Activated CD8-positive, alpha-beta memory T cell treated with anti-CD3 and anti-CD28 coated beads for 48 hours (primary cell): Measurements from ENCODE around the gene RPTN.
A peak's percentile ranks its signal among the peaks of the same experiment; 100 is the strongest.

ENCODE experiments used
- DNase-seq, 3 experiments: peaks; one replicate each; pipeline ENCODE4 v3.0.0-alpha.2; 2020; ENCODE audit warnings: low read depth in 2 of 3, low spot score in 2 of 3

Gene RPTN, protein sequence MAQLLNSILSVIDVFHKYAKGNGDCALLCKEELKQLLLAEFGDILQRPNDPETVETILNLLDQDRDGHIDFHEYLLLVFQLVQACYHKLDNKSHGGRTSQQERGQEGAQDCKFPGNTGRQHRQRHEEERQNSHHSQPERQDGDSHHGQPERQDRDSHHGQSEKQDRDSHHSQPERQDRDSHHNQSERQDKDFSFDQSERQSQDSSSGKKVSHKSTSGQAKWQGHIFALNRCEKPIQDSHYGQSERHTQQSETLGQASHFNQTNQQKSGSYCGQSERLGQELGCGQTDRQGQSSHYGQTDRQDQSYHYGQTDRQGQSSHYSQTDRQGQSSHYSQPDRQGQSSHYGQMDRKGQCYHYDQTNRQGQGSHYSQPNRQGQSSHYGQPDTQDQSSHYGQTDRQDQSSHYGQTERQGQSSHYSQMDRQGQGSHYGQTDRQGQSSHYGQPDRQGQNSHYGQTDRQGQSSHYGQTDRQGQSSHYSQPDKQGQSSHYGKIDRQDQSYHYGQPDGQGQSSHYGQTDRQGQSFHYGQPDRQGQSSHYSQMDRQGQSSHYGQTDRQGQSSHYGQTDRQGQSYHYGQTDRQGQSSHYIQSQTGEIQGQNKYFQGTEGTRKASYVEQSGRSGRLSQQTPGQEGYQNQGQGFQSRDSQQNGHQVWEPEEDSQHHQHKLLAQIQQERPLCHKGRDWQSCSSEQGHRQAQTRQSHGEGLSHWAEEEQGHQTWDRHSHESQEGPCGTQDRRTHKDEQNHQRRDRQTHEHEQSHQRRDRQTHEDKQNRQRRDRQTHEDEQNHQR

DNA sequence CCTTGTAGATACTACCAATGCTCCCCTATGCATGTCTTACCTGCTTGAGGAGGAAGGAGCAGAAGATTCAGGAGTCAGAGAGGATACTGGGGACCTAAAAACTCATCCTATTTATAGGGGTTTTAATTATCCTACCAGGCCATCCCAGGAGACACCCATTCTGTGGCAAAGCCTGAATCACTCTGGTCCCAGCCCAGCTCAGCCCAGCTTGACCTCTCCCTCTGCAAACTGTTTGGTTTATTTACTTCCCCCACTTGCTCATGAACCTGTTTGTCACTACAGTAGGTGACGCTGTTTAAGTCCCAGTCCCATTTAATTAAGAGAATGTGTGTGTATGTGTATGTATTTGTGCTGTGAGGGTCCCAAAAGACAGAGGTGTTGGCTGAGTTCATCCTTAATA is at the start of gene RPTN:
Gene RPTN, minus strand, starts transcription at position 85 of the 400 bp plus-strand sequence. CDS start 1,339 bp downstream, outside the sequence.
- no peak for DNase-seq

DNA sequence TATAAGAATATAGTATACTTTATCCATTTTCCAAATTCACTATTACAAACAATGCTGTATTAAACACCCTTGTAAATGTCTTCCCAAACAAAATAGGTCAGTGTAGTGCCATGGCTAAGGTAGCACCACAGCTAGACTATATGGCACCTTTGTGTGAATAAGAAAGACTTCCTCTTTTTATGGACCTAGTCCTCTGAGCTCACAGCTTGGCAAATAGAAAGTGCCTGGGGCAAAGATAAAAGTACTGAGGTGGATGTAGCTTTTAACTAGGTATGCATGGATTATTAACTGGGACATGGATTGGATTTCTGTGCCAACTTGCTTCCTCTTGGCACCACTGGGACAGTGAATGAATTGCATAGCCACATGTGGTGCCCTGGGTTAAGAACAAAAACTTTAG is 40.0 kb upstream of the RPTN start:
- DNase-seq = no peak

DNA sequence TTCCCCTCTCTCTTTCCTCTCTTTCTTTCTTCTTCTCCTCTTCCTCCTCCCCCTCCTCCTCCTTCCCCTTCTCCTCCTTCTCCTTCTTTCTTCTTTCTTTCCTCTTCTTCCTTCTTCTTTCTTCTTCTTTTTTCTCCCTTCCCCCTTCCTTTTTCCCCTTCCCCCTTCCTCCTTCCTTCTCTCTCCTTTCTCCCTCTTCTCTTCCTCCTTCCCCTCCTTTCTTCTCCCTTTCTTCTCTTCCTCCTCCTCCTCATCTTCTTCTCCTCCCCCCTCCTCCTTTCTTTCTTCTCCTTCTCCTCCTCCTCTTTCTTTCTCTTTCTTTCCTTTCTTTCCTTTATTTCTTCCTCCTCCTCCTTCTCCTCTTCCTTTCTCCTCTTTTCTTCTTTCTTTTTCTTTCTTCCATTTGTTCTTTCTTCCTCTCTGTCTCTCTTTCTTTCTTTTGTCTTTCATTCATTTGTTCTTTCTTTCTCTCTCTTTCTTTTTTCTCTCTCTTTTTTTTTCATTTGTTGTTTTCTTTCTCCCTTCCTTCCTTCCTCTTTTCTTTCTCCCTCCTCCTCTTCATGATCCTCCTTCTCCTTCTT is 38.4 kb upstream of the RPTN start:
- no peak for DNase-seq

DNA sequence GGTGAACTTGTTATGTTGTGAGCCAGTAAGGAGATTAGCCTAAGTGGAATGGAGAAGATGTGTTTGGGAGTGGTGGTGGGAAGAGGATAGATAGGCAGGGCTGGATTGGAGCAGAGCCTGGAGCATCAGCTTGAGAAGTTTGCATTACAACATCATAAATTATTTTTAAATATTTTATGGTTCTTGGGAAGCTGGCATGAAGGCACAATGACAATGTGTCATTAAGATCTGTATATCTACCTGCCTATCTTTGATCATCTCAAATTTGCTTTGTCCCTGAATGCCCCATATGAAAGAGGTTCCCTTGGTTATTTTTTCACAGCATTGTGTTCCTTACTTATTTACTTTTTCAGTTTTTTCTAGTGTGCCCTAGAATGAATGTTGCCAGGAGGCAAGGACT is 32.7 kb upstream of the RPTN start:
- no peak for DNase-seq

DNA sequence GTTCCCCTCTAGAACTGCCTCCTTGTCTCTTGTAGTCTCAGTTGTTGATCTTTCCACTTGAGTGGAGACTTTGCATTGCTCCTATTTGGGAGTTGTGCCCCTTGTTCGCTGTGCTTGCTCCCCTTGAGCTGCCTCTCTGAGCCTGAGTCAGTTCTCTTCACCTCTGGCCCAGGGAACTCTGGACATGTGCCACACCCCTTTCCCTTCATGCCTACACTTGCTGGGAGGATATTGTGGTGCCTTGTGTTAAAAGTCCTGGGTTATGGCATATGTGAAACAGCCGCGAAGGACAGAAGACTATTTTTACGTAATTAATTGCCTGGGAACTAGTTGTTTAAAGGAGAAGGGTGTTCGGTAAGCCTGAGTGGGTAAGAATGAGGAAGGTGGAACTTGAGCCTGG is 32.2 kb upstream of the RPTN start:
- no peak for DNase-seq

DNA sequence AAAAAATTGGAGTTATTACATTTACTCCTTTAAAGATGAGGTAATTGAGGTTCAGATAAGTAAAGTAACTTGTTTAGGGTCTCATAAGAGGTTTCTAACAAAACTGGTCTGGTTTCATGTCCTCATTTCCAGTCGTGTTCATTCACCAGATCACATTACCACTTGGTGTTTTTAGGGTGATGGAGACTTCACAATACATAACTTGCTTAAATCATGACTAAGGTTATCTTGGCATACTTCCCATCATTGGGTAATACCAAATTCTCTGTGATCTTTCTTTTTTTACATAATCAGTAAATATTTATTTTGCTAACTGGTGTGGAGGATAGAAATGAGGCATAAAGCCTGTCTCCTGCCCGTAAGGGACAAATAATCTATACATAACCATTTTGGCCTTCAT is 31.6 kb upstream of the RPTN start:
- no peak for DNase-seq

DNA sequence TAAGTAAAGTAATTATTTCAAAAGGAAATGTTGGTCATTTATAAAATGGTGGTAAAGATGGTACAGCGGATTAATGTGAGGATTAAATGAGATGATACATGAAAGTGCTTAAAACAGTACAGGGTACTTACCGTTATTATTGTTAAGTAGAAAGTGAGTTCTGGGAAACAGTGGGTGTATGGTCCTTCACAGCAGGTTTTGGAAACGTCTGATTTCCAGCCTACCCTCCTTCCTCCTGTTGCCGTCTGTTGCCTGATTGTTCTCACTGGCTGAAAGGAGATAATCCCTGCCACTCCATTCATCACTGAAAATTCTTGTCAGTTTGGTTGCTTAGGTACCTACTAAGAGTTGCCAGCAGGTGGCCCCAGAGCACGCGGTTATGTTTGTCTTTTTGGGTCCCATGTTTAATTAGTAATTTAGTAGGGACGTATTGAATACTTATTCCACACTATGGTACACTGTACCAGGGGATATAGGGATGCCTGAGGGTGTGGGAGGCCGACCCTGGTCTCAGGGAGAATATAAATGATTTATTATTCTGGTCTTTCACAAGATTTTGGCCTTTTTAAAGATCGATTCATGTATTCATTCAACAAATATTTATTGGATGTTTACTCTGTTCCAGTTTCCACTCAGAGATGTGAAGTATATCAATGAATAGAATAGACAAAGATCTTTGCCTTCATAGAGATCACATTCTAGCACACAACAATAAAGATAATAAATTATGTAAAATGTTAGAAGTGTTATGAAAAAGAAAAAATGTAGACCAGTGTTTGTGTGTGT is 30.8 kb upstream of the RPTN start:
- peak; percentile 24 to 37 (median 31) for DNase-seq

DNA sequence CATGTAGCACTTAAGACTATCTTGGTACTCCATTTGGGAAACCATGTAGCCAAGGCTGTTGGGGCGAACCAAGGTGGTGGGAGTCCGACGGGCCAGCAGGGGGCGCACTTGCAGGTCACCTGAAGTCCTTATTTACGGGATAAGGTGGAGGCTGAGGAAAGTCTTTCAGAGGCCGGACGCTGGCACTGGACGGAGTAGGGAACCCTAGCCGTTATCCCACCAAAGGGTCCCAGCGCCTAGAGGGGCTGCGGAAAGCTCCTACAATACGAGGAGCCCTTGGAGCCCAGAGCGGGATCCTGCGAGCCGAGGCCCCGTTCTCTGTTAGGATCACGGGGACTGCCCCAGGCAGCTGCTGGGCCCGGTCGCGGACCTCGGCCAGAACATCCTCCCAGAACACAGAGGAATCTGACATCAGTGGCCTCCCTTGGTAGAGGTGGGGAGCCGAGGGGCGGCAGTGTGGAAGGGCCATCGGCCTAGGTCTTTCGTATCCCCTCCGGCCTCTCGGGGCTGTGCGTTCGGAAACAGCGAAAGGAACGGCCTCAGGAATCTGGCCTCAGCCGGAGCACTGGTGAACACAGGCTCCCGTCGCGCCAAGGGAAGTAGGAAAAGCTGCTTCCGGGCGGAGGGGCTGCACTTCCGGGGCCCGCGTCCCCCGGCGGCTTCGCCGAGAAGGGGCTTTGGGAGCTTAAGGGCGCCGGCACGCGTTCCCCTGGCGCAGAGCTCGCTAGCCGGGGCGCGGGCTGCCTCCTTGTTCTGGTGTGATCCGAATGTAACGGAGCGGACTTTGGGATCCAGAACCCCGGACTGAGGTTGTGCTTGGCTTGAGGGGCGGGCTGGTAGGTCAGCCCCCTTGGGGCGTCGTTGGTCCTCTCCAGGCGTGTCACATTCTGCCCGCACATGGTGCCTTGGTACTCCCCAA is 29.9 kb upstream of the RPTN start:
- DNase-seq = peak; percentile 46 to 74 (median 58)

DNA sequence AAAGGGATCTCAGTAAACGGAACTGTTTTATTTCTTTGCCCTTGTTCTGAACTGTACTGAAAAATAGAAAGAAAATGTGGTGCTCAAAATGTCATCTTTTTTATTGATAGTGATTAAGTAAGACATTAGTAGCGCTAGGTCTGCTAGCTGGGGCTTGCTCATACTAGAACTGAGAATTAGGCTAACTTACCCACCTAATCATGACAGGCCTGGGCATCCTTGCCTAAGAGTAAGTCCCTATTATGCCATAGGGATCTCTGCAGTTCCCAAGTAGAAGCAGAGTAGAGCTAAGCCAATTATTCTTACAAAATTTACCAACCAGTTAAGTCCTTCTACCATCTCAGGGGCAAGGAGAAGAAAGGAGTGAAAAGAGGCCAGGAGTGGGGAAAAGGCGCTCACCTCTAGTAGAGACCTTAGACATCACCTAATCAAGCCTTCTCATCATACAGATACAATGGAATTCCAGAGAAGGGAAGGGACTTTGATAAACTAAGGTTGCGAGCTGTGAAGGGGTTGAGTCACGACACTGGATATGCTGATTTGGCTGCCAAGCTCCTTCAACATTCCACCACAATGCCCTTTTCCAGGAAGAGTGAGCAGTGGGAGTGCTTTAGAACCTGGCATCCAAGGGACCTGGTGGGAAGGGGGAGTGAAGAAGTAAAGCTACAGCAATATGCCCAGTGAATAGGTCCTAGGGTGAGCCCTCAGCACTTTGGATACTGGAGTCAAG is 27.7 kb upstream of the RPTN start:
- no peak for DNase-seq

DNA sequence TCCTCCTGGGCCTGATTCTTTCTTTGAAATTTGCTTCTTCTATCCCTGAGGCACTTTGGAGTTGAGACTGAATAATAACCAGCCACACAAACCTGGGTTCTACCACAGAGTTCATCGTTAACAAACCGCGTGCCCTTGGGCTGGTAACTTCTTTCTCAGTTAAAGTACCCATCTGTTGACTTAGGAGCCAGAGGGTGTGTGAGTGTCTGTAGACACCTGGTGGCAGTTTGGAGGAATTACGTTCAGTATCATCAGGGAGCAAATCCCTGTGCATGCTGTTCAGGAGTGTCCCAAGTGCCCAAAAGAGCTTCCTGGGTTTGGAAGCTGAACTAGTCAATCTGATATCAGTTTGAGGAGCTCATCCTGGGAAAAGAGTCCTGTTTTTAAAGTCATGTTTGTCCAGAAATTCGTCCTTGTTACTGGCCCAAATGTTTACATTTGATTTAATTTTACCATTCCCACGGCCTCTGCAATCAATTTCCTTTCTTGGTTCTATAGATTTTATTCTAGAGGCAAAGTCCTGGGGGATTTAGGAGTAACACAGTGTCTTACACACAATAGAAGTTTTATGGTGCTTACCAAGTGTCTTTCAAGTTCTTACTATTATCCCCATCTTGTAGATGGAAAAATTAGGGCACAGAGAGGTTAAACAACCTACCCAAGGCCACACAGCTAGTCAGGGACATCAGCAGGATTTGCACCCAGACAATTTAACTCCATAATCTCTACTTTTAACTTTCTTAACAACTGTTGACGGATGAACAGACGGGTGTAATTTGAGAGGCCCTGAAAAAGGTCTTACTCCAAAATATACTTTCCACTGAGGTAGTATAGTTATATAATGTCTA is 26.7 kb upstream of the RPTN start:
- no peak for DNase-seq

DNA sequence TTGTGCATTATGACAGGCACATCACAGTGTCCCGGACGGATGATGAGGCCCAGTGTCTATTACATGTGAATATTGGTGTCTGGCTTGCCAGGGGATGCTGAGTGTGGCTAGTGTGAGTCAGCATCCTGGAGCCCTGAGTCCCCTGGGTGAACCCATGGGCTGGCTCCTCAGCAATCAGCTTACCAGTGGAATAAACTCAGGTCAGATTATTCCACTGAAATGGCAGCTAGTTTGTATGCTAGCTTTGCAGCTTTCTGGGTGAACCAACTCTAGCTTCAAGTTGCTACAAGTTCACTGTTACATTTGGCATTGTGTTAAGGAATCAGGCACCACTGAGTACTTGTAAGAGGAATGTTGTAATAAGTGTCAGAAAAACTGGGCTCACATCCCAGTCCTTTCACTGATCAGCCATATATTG is 23.9 kb upstream of the RPTN start:
- no peak for DNase-seq

DNA sequence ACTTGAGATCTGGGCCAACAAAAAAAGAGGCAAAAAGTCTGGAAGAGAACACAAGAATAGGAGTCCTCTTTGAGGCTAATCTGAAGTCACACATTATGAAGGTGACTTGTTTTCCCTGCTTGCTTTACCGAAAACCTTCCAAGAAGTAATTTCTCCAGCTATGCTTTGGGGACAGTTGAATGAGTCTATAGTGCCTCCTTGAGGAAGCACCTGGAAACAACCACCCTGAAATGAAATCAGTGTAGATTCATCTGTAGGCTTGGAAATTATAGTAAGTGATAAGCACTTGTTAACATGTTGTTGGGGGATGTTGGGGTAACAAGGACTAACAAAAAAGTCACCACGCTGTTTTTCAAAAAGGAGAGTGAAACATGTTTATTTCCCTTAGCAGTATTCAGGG is 23.4 kb upstream of the RPTN start:
- no peak for DNase-seq

DNA sequence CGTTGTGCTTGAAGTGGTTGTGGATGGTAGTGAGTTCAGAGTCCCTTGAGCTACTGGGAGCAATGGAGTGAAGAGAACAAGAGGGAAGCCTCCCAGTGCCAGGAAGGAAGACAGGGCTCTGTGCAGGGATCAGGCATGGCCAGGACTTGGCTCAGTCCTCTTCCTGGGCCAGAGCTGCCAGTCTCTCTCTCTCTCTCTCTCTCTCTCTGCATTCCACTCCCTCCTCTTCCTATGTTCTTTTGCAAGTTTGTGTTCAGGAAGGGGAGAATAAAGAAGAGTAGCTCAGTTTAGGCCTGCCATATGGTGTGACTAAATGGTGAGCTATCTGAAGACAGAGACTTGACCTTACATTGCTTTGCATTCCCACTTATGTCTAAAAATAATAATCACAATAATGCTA is 20.5 kb upstream of the RPTN start:
- no peak for DNase-seq

DNA sequence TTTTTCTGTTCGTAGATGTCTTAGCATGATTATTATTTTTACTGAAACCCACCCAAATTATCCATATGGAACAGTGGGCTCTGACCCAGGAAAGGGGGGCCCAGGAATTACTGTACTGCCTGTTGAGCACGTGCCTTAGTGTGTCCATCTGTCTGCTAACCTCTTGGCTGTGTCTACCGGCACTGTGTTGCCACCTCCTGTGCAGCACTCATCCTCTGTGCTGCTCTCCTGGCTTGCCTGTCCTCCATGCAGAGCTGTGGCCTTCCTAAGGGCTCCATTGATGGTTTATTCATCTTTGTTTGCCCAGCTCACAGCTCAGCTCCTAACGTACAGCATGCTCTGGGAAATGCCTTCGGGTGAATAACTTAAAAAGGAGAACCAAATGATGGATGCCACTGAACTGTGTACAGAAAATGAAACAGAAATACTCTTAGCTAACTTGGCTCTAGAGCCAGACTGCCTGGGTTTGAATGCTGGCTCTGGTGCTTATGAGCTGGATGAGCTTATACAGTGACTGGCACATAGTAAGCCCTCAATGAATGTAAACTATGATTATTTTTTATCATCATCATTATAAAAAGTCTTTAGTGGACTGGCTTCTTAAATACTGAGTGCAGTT is 11.4 kb upstream of the RPTN start:
- DNase-seq = no peak

DNA sequence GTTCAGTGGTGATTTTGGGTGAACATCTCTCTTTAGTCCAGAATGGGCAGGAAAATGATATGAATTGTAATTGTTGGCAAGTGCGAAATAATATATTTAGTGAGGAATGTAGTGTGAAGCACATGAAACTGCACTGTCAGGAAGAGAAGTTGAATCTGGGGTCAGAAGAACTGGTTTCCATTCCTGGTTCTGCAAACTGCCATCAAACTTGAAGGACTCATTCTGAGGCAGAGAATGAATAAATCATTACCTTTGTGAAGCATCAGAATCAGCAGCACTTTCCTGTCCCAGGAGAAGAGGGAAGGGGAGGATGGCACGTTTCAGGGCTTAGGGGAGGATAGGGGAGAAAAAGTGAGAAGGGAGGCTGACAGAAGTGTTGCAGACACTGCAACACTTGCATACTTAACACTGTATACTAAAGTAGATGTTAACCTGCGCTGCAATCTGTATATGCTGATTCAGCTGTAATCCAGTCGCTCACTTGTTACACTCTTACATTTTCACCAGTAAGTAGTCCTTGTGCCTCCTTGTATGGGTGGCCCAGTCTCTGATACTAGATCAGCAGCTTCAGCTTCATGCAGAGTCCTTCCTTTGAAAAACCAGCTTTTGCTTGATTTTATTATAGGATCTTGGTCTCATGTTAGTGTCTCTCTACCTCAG is 10.5 kb upstream of the RPTN start:
- no peak for DNase-seq

DNA sequence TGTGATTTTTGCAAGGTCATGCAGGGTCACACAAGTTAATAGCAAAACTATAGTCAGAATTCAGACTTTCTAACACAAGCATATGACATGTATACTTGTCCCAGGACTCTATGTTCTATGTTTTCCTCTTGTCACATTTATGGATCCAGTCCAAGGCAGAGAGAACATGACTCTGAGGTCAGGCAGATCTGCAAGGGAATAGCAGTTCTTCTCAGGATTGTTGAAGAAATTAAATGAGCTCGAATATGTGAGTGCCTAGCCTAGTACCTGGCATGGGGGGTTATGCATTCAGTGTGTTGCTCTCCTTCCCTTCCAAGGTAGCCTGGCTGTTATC is 9.5 kb upstream of the RPTN start:
- no peak for DNase-seq

DNA sequence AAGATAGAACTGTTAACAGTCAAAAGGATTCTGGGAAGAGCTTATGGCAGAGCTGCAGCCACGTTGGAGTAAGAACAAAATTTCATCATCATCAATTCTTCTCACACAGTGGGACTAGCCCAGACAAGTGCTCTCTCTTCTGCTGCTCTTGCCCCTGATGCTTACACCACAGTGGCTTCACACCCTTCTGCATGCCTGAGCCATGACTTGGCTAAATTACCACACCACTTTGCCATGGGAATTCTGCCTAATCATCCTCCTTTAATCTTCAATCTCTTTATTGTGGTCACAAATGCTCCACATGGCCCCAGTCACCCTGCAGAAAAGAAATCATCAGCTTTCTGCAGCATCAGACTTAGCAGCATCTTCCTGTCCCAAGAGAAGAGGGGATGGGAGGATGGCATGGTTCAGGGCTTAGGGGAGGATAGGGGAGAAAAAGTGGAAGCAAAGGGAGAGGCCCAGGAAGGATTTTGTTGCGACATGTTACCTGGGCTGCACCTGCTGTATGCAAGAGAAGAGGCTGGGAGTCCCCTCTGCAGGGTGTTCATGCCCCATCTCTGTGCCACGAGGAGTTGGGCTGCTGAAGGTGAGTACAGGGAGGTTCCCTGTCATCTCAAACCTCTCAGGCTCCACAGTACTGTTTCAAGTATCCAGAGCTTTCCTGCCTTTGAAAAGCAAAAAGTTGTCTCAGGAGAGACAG is 9.0 kb upstream of the RPTN start:
- DNase-seq = no peak
